Nephron (organoid): ENCODE data around the gene SYNCRIP.
A peak's percentile ranks its signal among the peaks of the same experiment; 100 is the strongest.

Experiments used
- H3K27ac Mint-ChIP-seq, 3 experiments: 2 replicates each; pipeline ENCODE4 v1.8.0; 2020; ENCODE audit warnings: mixed read lengths in 3 of 3, mild to moderate bottlenecking in 2 of 3, moderate library complexity in 1 of 3
- H3K27me3 Mint-ChIP-seq: 2 replicates; pipeline ENCODE4 v1.8.0; 2021; ENCODE audit warnings: low read depth, mild to moderate bottlenecking, moderate library complexity, mixed read lengths
- H3K36me3 Mint-ChIP-seq: 2 replicates; pipeline ENCODE4 v1.8.0; 2020; ENCODE audit warnings: low read depth, mixed read lengths
- H3K4me1 Mint-ChIP-seq: 2 replicates; pipeline ENCODE4 v1.8.0; 2020; ENCODE audit warnings: mixed read lengths
- H3K4me3 Mint-ChIP-seq, 3 experiments: 2 replicates each; pipeline ENCODE4 v1.8.0; 2020; ENCODE audit warnings: mild to moderate bottlenecking in 3 of 3, mixed read lengths in 3 of 3, moderate library complexity in 2 of 3
- H3K9me3 Mint-ChIP-seq: 2 replicates; pipeline ENCODE4 v1.8.0; 2020; ENCODE audit warnings: mixed read lengths
- CTCF ChIP-seq, 3 experiments: fragments of 200-600 bp; sonication (generic); IDR thresholded peaks; one replicate each; pipeline ENCODE4 v1.5.0; 2021; ENCODE audit warnings: antibody characterized with exemption in 3 of 3; ENCODE audit not compliant: unreplicated experiment in 3 of 3

Gene SYNCRIP

GRCh38 chr6:85672623-85673022 lies 29.9 kb upstream of the SYNCRIP start:
- peaks cover 49% of the 10 kb centered on the region for H3K36me3 Mint-ChIP-seq
- no peaks in the 10 kb centered on the region for H3K9me3 Mint-ChIP-seq
- no peak for TF ChIP-seq CTCF (IDR thresholded peaks at IDR 0.05; ENCODE audit: unreplicated experiment in 3 of 3)
- peak overlapping the region in 1 of 3 experiments; percentile 10 for H3K4me3 Mint-ChIP-seq
- no peak overlapping the region for H3K27ac Mint-ChIP-seq
- H3K27me3 Mint-ChIP-seq, result no peaks in the 10 kb centered on the region
- H3K4me1 Mint-ChIP-seq, result peaks cover 40% of the 10 kb centered on the region

DNA sequence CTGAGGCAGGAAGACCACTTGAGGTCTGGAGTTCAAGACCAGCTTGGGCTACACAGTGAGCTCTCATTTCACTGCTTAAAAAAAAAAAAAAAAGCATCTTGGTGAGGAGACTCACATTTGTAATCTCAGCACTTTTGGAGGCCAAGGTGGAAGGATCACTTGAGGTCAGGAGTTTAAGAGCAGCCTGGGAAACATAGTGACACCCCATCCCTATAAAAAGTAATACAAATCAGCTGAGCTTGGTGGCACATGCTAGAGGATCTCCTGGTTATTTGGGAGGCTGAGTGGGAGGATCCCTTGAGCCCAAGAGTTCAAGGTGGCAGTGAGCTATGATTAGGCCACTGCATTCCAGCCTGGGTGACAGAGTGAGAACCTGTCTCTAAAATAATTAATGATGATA lies 29.4 kb upstream of the SYNCRIP start:
- Mint-ChIP-seq H3K4me1 (peaks cover 40% of the 10 kb centered on the region), H3K36me3 (peaks cover 49% of the 10 kb centered on the region), H3K27ac (no peak overlapping the region), H3K27me3 (no peaks in the 10 kb centered on the region), H3K9me3 (no peaks in the 10 kb centered on the region), H3K4me3 (no peak overlapping the region)
- TF ChIP-seq CTCF (IDR thresholded peaks at IDR 0.05; ENCODE audit: unreplicated experiment in 3 of 3), result no peak

DNA sequence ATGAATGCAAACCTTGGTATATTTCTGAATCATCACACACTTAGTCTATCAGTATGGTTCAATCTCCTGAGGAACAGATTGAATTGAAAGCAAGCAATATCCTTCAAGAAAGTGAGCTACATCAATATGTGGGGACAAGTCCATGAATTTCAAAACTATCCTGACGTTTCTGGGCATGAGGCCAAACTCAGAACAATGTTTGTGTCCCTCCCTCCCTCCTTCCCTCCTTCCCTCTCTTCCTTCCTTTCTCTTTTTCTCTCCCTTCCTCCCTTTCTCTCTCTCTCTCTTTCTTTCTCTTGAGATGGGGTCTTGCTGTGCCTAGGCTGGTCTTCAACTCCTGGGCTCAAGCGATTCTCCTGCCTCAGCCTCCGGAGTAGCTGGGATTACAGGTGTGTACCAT lies 27.9 kb upstream of the SYNCRIP start:
- H3K27ac Mint-ChIP-seq, result peak overlapping the region in 1 of 3 experiments; percentile 17
- H3K4me3 Mint-ChIP-seq, result no peak overlapping the region
- peaks cover 26% of the 10 kb centered on the region for H3K4me1 Mint-ChIP-seq
- H3K9me3 Mint-ChIP-seq, result no peaks in the 10 kb centered on the region
- no peak for TF ChIP-seq CTCF (IDR thresholded peaks at IDR 0.05; ENCODE audit: unreplicated experiment in 3 of 3)
- H3K27me3 Mint-ChIP-seq, result no peaks in the 10 kb centered on the region
- peaks cover 41% of the 10 kb centered on the region for H3K36me3 Mint-ChIP-seq

GRCh38 chr6:85669735-85670194 lies 27.1 kb upstream of the SYNCRIP start:
- H3K27me3 Mint-ChIP-seq, result no peaks in the 10 kb centered on the region
- no peak for TF ChIP-seq CTCF (IDR thresholded peaks at IDR 0.05; ENCODE audit: unreplicated experiment in 3 of 3)
- no peak overlapping the region for H3K4me3 Mint-ChIP-seq
- peak overlapping the region in 2 of 3 experiments; percentile 1 to 17 for H3K27ac Mint-ChIP-seq
- peaks cover 20% of the 10 kb centered on the region for H3K4me1 Mint-ChIP-seq
- peaks cover 44% of the 10 kb centered on the region for H3K36me3 Mint-ChIP-seq
- H3K9me3 Mint-ChIP-seq, result no peaks in the 10 kb centered on the region

DNA sequence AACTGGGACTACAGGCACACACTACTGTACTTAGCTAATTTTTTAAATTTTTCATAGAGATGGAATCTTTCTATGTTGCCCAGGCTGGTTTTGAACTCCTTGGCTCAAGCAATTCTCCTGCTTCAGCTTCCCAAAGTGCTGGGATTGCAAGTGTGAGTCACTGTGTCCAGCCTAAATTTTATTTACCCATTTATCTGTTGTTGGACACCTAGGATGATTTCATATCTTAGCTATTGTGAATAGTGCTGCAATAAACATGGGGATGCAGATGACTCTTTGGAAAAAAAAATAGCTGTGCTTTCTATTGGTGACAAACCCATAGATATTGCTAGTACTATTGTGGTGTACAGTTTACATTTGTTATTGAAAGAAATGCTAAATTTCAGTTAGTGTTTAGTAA lies 19.6 kb upstream of the SYNCRIP start:
- Mint-ChIP-seq H3K36me3 (peaks cover 38% of the 10 kb centered on the region), H3K27me3 (no peaks in the 10 kb centered on the region), H3K4me1 (no peaks in the 10 kb centered on the region), H3K27ac (no peak overlapping the region), H3K9me3 (peaks cover 2% of the 10 kb centered on the region), H3K4me3 (no peak overlapping the region)
- TF ChIP-seq CTCF (IDR thresholded peaks at IDR 0.05; ENCODE audit: unreplicated experiment in 3 of 3), result no peak

GRCh38 chr6:85660181-85660611 lies 17.5 kb upstream of the SYNCRIP start:
- Mint-ChIP-seq H3K36me3 (peaks cover 33% of the 10 kb centered on the region), H3K9me3 (peaks cover 2% of the 10 kb centered on the region), H3K4me3 (no peak overlapping the region), H3K4me1 (no peaks in the 10 kb centered on the region), H3K27me3 (no peaks in the 10 kb centered on the region), H3K27ac (no peak overlapping the region)
- no peak for TF ChIP-seq CTCF (IDR thresholded peaks at IDR 0.05; ENCODE audit: unreplicated experiment in 3 of 3)
